Hepatic stellate cell (primary cell): Measurements from ENCODE around the gene MLST8.
A peak's percentile ranks its signal among the peaks of the same experiment; 100 is the strongest.

Experiments used
- DNase-seq: peaks from one replicate; pipeline ENCODE4 v3.0.0; 2011; ENCODE audit warnings: low spot score

MLST8 gene

GRCh38 chr16:2209258-2210008 is 4.2 kb downstream of the MLST8 start:
- DNase-seq: no peak

DNA sequence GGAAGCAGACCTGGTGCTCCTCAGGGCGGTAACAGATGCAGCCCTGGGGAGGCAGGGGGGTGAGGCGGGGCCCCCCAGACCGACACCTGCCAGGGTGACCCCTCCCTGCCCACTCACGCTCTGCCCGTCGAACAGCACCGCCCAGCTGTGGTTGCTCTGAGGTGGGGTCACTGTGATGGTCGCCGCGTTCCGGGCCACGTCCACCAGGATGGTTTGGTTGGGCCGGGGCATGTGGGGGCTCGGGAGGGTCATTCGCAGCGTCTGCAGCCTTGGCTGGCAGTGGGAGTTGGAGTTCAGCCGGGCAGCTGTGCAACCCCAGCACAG is 4.7 kb downstream of the MLST8 start:
- no peak for DNase-seq

- no peak for DNase-seq
These were observed 5.4 kb downstream of the MLST8 start, which contains the start of gene BRICD5 for GRCh38 chr16:2210386-2211365. Gene BRICD5, minus strand, starts transcription at chr16:2210863. Its CDS starts 30 bp downstream, at chr16:2210833.

- DNase-seq: no peak
These were observed 6.7 kb downstream of the MLST8 start for GRCh38 chr16:2211923-2212347.

DNA sequence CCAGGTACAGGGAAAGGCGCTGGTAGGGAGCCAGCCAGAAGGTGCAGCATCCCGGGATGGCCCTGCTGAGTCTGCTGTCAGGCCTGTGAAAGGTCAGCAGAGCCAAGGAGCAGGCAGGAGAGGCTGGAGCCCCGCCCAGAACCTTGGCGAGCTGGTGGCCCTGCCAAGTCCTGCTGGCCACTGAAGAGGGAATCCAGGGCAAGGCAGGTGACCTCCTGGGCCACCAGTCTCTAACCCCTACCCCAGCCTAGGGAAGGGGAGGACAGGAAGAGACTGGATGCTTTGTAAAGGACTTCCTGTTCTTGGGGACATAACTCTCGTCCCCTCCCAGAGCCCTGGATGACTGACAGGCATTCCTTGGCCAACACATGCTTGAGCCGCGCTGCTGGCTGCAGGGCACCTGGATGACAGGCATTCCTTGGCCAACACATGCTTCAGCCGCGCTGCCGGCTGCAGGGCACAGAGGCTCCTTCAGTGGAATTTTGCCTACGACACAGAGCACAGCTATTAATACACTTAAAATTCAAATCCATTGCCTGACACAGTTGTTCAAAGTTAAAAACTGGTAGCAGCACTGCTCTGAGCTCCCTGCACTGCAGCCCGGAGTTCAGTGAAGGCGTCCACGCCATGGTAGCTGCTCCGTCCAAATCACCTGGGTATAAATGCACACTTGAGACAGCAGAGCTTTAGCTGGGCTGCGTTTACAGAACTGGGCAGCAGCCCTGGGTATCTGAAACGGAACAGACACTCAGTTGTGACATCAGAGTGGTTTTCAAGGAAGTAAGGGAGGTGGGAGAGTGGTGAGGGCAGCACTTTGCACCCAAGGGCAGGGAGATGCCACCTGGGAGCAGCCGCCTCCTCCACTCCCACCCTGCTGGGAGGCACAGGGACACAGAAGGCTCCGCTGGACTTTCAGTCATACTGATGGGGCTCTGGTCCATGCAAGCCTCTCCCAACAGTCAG is 7.4 kb downstream of the MLST8 start:
- no peak for DNase-seq

DNA sequence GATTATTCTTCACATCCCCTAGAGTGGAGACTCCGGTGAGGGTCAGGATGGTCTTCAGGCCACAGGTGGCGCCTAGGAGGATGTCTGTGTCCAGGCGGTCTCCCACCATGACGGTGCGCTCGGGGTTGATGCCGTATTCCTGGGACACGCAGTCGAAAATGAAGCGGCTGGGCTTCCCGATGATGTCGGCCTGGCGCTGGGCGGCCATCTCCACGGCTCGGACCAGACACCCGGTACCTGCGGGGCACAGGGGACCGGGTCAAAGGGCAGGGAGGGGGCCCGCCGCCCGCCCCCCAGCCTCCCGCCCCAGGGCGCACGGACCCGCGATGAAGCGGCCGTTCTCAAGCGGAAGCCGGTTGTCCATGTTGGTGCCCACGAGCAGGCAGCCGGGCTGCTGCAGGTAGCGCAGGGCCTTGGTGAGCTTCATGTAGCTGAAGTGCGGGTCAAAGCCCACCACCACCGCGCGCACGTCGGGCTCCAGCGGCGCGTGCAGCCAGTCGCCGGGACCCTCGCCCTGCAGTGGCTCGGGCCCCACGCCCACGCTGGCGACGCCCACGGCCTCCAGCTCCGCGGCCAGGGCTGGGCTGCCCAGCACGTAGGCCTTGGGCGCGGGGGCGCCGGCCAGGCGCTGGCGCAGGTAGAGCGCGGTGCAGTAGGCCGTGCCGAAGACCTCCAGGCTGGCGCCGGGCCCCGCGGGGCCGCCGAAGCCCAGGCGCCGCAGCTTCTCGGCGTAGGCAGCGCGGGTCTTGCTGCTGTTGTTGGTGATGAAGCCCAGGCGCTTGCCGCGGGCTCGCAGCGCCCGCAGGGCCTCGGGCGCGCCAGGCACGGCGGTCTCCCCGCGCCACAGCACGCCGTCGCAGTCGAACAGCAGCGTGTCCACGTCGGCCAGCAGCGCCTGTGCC is 8.8 kb downstream of the MLST8 start:
- DNase-seq: no peak

- DNase-seq: no peak
These were observed 9.4 kb downstream of the MLST8 start, which contains the start of gene PGP for GRCh38 chr16:2214719-2214968. Gene PGP, minus strand, starts transcription at chr16:2214840. Its CDS starts 63 bp downstream, at chr16:2214777.

- DNase-seq: no peak
These were observed 11.1 kb downstream of the MLST8 start for GRCh38 chr16:2216330-2216729.

GRCh38 chr16:2223221-2223941 is 18.1 kb downstream of the MLST8 start, which contains the start of gene E4F1:
Gene E4F1, plus strand, starts transcription at chr16:2223591. Its CDS starts 23 bp downstream, at chr16:2223614.
- peak; percentile 99 for DNase-seq

- DNase-seq: peak; percentile 78
These were observed 18.8 kb downstream of the MLST8 start for GRCh38 chr16:2223942-2224486.

GRCh38 chr16:2226245-2226793 is 21.1 kb downstream of the MLST8 start:
- DNase-seq: no peak

DNA sequence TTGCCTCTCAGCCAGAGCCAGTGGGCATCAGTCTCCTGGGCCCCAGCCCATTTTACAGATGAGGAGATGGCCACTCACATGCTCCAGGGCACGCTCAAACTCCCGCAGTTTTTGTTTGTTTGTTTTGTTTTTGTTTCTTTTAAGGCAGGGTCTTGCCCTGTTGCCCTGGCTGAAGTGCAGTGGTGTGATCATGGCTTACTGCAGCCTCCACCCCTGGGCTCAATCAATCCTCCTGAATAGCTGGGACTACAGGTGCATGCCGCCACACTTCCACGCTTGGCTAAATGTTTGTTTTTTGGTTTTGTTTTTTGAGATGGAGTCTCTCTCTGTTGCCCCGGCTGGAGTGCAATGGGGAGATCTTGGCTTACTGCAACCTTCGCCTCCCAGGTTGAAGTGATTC is 21.7 kb downstream of the MLST8 start:
- no peak for DNase-seq

DNA sequence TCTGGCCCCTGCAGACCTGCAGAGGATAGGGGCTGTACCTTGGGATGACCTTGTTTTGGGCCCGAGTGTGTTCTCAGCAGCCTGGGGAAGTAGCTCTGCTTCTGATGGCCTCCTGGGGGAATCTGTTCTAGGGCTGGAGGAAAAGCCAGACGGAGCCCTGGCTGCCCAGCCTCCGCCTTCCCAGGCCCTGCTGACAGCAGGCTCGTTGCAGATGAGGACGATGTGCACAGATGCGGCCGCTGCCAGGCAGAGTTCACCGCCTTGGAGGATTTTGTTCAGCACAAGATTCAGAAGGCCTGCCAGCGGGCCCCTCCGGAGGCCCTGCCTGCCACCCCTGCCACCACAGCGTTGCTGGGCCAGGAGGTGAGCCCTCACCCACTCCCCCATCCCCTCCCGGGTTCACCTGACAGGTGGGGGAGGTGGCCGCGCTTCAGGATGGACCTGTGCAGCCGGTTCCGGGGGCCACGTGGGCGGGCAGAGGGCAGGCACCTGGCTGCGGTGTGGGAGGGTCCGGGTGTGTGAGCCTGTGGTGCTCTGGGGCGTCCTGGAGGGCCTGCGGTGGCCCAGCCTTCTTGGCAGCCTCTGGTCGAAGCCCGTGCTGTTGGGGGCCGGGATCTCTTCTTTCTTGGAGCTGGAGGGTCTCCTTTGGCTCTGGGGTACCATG is 23.0 kb downstream of the MLST8 start:
- DNase-seq: no peak

DNA sequence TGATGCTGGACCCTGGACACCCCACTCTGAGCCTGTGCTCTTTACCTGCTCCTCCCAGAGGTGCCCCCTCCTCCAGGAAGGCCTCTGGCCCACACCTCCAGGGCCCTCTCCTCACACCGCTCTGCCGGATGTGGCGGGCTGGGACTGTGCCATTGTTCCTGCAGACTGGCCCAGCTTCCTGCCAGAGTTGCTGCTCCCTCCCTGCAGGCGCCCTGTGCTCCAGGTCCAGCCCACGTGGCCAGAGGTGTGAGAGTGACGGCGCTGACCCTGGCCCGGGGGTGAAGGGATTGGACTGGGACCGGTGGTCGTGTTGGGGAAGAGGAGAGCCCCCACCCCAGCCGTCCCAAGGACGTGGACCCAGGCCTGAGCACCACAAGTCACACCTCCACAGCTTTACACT is 23.8 kb downstream of the MLST8 start:
- no peak for DNase-seq

- DNase-seq: no peak
These were observed 24.5 kb downstream of the MLST8 start for GRCh38 chr16:2229632-2230250.

DNA sequence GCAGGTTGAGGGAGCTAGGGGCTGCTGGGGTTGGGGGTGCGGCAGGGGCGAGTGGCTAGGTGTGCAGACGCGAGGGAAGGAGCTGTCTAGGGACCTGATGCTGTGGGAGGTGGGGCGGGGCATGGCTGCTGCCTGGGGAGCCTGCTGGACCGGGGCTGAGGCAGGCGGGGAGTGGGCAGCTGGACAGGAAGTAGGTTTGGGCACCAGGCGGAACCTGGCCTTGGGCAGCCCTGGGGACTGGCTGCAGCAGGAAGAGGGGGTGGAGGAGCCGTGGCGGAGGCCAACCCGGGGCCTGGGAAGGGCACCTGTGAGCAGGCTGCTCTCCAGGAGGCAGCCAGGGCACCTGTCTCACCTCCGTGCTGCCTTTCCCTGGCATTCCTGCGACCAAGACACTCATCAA is 25.1 kb downstream of the MLST8 start:
- no peak for DNase-seq

- DNase-seq: no peak
These were observed 26.0 kb downstream of the MLST8 start for GRCh38 chr16:2231016-2231931.
